Measurements from ENCODE around the gene MAPRE2.

MAPRE2 gene

GRCh38 chr18:35024196-35024595 is 17.0 kb upstream of the MAPRE2 start:
- no peak overlapping the region for H3K4me3 ChIP-seq (ENCODE audit: low read depth, low read length)
- TF ChIP-seq CTCF (IDR thresholded peaks at IDR 0.05; ENCODE audit: insufficient read depth, low read depth, low read length, missing control alignments), result no peak
- no peak for DNase-seq (ENCODE audit: low read depth)

GRCh38 chr18:35024965-35025364 is 16.2 kb upstream of the MAPRE2 start:
- TF ChIP-seq CTCF (IDR thresholded peaks at IDR 0.05; ENCODE audit: insufficient read depth, low read depth, low read length, missing control alignments), result no peak
- H3K4me3 ChIP-seq (ENCODE audit: low read depth, low read length), result no peak overlapping the region
- no peak for DNase-seq (ENCODE audit: low read depth)

GRCh38 chr18:35026407-35027061 is 14.7 kb upstream of the MAPRE2 start:
- DNase-seq (ENCODE audit: low read depth), result peak; percentile 34
- TF ChIP-seq CTCF (IDR thresholded peaks at IDR 0.05; ENCODE audit: insufficient read depth, low read depth, low read length, missing control alignments), result peak; percentile 14
- no peak overlapping the region for H3K4me3 ChIP-seq (ENCODE audit: low read depth, low read length)

GRCh38 chr18:35027206-35027605 is 14.0 kb upstream of the MAPRE2 start:
- no peak overlapping the region for H3K4me3 ChIP-seq (ENCODE audit: low read depth, low read length)
- DNase-seq (ENCODE audit: low read depth), result no peak
- TF ChIP-seq CTCF (IDR thresholded peaks at IDR 0.05; ENCODE audit: insufficient read depth, low read depth, low read length, missing control alignments), result no peak

- H3K4me3 ChIP-seq (ENCODE audit: low read depth, low read length), result no peak overlapping the region
- TF ChIP-seq CTCF (IDR thresholded peaks at IDR 0.05; ENCODE audit: insufficient read depth, low read depth, low read length, missing control alignments), result no peak
- DNase-seq (ENCODE audit: low read depth), result no peak
Observed at GRCh38 chr18:35028536-35028935, 12.7 kb upstream of the MAPRE2 start.

GRCh38 chr18:35029103-35029502 is 12.1 kb upstream of the MAPRE2 start:
- no peak for DNase-seq (ENCODE audit: low read depth)
- TF ChIP-seq CTCF (IDR thresholded peaks at IDR 0.05; ENCODE audit: insufficient read depth, low read depth, low read length, missing control alignments), result no peak
- no peak overlapping the region for H3K4me3 ChIP-seq (ENCODE audit: low read depth, low read length)

GRCh38 chr18:35029770-35030169 is 11.4 kb upstream of the MAPRE2 start:
- peak overlapping the region; percentile 37 for H3K4me3 ChIP-seq (ENCODE audit: low read depth, low read length)
- TF ChIP-seq CTCF (IDR thresholded peaks at IDR 0.05; ENCODE audit: insufficient read depth, low read depth, low read length, missing control alignments), result no peak

More at GRCh38 chr18:35029770-35030169, 11.4 kb upstream of the MAPRE2 start:
- peak; percentile 54 for DNase-seq (ENCODE audit: low read depth)

Data from GM12865 (cell line).